ENCODE results near the gene SMKR1.

- TF ChIP-seq CTCF (IDR thresholded peaks at IDR 0.05; ENCODE audit: low read depth, low read length) (no peak), EZH2phosphoT487 (IDR thresholded peaks at IDR 0.05; ENCODE audit: low read depth) (no peak)
Measured at GRCh38 chr7:129457101-129457500, 45.2 kb upstream of the SMKR1 start.

All from OCI-LY3 (cell line).